HG03060 (cell line): ENCODE measurements around the gene OR1N2.
"Not testable (repeated sequence)": the region's sequence is repeated elsewhere in the genome, so short reads cannot be mapped to it uniquely, and the experiment has no call there.

ENCODE experiments used
- ATAC-seq: cut with Tn5 transposase; IDR thresholded peaks from one replicate; pipeline ENCODE4 v1.9.1; 2021; ENCODE audit warnings: low read depth, moderate number of reproducible peaks; ENCODE audit not compliant: unreplicated experiment

OR1N2 gene

GRCh38 chr9:122552812-122553211 lies at the start of gene OR1N2:
TSS of gene OR1N2 (plus strand) at chr9:122553112. CDS start at chr9:122553212, 100 bp downstream.
- no peak for ATAC-seq

- no peak for ATAC-seq
Measured at GRCh38 chr9:122506964-122507363, 45.9 kb upstream of the OR1N2 start.

GRCh38 chr9:122510502-122510901 lies 42.4 kb upstream of the OR1N2 start, which contains the start of gene OR1J2:
TSS of gene OR1J2 (plus strand) at chr9:122510802. CDS start at chr9:122510802, 0 bp downstream.
- ATAC-seq = no peak

GRCh38 chr9:122518226-122518625 lies 34.7 kb upstream of the OR1N2 start:
- ATAC-seq = no peak

GRCh38 chr9:122518841-122519240 lies 34.1 kb upstream of the OR1N2 start, which contains the start of gene OR1J4:
TSS of gene OR1J4 (plus strand) at chr9:122519141. CDS start at chr9:122519141, 0 bp downstream.
- no peak for ATAC-seq

- ATAC-seq = no peak
Measured at GRCh38 chr9:122519376-122519775, 33.5 kb upstream of the OR1N2 start.

GRCh38 chr9:122526602-122527001 lies 26.3 kb upstream of the OR1N2 start:
- no peak for ATAC-seq

- no peak for ATAC-seq
Measured at GRCh38 chr9:122527193-122527592, 25.7 kb upstream of the OR1N2 start, which contains the start of gene OR1N1. TSS of gene OR1N1 (minus strand) at chr9:122527293. CDS start at chr9:122527293, 0 bp downstream.

GRCh38 chr9:122531157-122531556 lies 21.8 kb upstream of the OR1N2 start:
- not testable (repeated sequence) for ATAC-seq

GRCh38 chr9:122536134-122536533 lies 16.8 kb upstream of the OR1N2 start:
- no peak for ATAC-seq

GRCh38 chr9:122537066-122537465 lies 15.8 kb upstream of the OR1N2 start:
- not testable (repeated sequence) for ATAC-seq

GRCh38 chr9:122538757-122539156 lies 14.2 kb upstream of the OR1N2 start:
- ATAC-seq = no peak

- no peak for ATAC-seq
Measured at GRCh38 chr9:122546196-122546595, 6.7 kb upstream of the OR1N2 start.

- no peak for ATAC-seq
Measured at GRCh38 chr9:122551371-122551770, 1.5 kb upstream of the OR1N2 start.

- no peak for ATAC-seq
Measured at GRCh38 chr9:122561446-122561845, 8.5 kb downstream of the OR1N2 start.

GRCh38 chr9:122562134-122562760 lies 9.3 kb downstream of the OR1N2 start:
- ATAC-seq = no peak

- no peak for ATAC-seq
Measured at GRCh38 chr9:122567901-122568300, 15.0 kb downstream of the OR1N2 start.

- ATAC-seq = no peak
Measured at GRCh38 chr9:122572456-122572855, 19.5 kb downstream of the OR1N2 start.

- ATAC-seq = no peak
Measured at GRCh38 chr9:122579874-122580273, 27.0 kb downstream of the OR1N2 start.

GRCh38 chr9:122580360-122580759 lies 27.4 kb downstream of the OR1N2 start:
- ATAC-seq = no peak

GRCh38 chr9:122583284-122583683 lies 30.4 kb downstream of the OR1N2 start, which contains the start of gene OR1L8:
TSS of gene OR1L8 (minus strand) at chr9:122583384. CDS start at chr9:122568477, 14,907 bp downstream.
- ATAC-seq = not testable (repeated sequence)
